Measurements from ENCODE around the gene NTM.

GRCh38 chr11:132084433-132084832, 714.0 kb downstream of the NTM start:
- TF ChIP-seq TAF1 (IDR thresholded peaks at IDR 0.05; ENCODE audit: borderline replicate concordance, low read depth, low read length) (no peak), POLR2A (IDR thresholded peaks at IDR 0.05; ENCODE audit: low read depth, low read length) (no peak), POLR2AphosphoS5 (IDR thresholded peaks at IDR 0.05; ENCODE audit: low read depth, low read length) (no peak)

All from GM12892 (cell line).